GM23338 (cell line): Measurements from ENCODE around the gene SUPT3H. TPM values are rescaled to one million over a fixed set of nuclear protein-coding genes. Genes with fewer than 3 reads are reported as not detected.

ENCODE experiments used
- ATAC-seq: fragments of 200-7000 bp; cut with Tn5 transposase; 3 replicates; pipeline ENCODE4 v1.9.1; 2020
- DNase-seq: peaks from one replicate; pipeline ENCODE4 v3.0.0-alpha.2; 2015; ENCODE audit warnings: low spot score
- H2AFZ ChIP-seq: fragments of 200-600 bp; sonication (generic); 2 replicates; pipeline ENCODE4 v1.8.0; 2016; ENCODE audit warnings: antibody characterized with exemption, mild to moderate bottlenecking, moderate library complexity
- H3F3A ChIP-seq: fragments of 200-600 bp; sonication (generic); replicated peaks from 2 replicates; pipeline ENCODE4 v1.8.0; 2017; ENCODE audit warnings: antibody characterized with exemption, mixed run types, low read depth
- H3K27ac ChIP-seq: fragments of 200-600 bp; sonication (generic); 2 replicates; pipeline ENCODE4 v1.6.1; 2016; ENCODE audit warnings: low read depth
- H3K27me3 ChIP-seq: fragments of 200-600 bp; sonication (generic); 2 replicates; pipeline ENCODE4 v1.8.0; 2016; ENCODE audit warnings: mild to moderate bottlenecking, mixed run types, moderate library complexity; ENCODE audit not compliant: insufficient read depth
- H3K36me3 ChIP-seq: fragments of 200-600 bp; sonication (generic); 2 replicates; pipeline ENCODE4 v1.8.0; 2016; ENCODE audit warnings: mild to moderate bottlenecking; ENCODE audit not compliant: insufficient read depth
- H3K4me1 ChIP-seq: fragments of 200-600 bp; sonication (generic); 2 replicates; pipeline ENCODE4 v1.8.0; 2016; ENCODE audit warnings: mild to moderate bottlenecking, moderate library complexity; ENCODE audit not compliant: insufficient read depth
- H3K4me2 ChIP-seq: fragments of 200-600 bp; sonication (generic); 2 replicates; pipeline ENCODE4 v1.7.1; 2017; ENCODE audit warnings: mixed run types
- H3K4me3 ChIP-seq: fragments of 200-600 bp; sonication (generic); 2 replicates; pipeline ENCODE4 v1.6.1; 2016; ENCODE audit warnings: mixed run types
- H3K79me2 ChIP-seq: fragments of 200-600 bp; sonication (generic); replicated peaks from 2 replicates; pipeline ENCODE4 v1.8.0; 2017; ENCODE audit warnings: mild to moderate bottlenecking; ENCODE audit not compliant: insufficient read depth
- H3K9me2 ChIP-seq: fragments of 200-600 bp; sonication (generic); 2 replicates; pipeline ENCODE4 v1.8.0; 2017; ENCODE audit not compliant: insufficient read depth
- H4K20me1 ChIP-seq: fragments of 200-600 bp; sonication (generic); replicated peaks from 2 replicates; pipeline ENCODE4 v1.8.0; 2017; ENCODE audit warnings: mild to moderate bottlenecking; ENCODE audit not compliant: insufficient read depth
- H3K27ac Mint-ChIP-seq: 2 replicates; pipeline ENCODE4 v1.8.0; 2020; ENCODE audit warnings: inconsistent platforms, mild to moderate bottlenecking, moderate library complexity, mixed read lengths
- H3K27me3 Mint-ChIP-seq: 3 replicates; pipeline ENCODE4 v1.8.0; 2022; ENCODE audit warnings: low read depth, mild to moderate bottlenecking, moderate library complexity, mixed read lengths, inconsistent platforms; ENCODE audit not compliant: insufficient read depth, poor library complexity
- H3K36me3 Mint-ChIP-seq: 3 replicates; pipeline ENCODE4 v1.8.0; 2021; ENCODE audit warnings: low read depth, mild to moderate bottlenecking, inconsistent platforms, moderate library complexity, mixed read lengths
- H3K4me1 Mint-ChIP-seq: 3 replicates; pipeline ENCODE4 v1.8.0; 2020; ENCODE audit warnings: mild to moderate bottlenecking, inconsistent platforms, mixed read lengths
- H3K4me3 Mint-ChIP-seq: 3 replicates; pipeline ENCODE4 v1.8.0; 2021; ENCODE audit warnings: moderate library complexity, mild to moderate bottlenecking, inconsistent platforms, mixed read lengths
- H3K9me3 Mint-ChIP-seq: 3 replicates; pipeline ENCODE4 v1.8.0; 2020; ENCODE audit warnings: moderate library complexity, mild to moderate bottlenecking, inconsistent platforms, mixed read lengths
- CREB1 ChIP-seq: fragments of 250-450 bp; sonication (Bioruptor Pico); IDR thresholded peaks from 2 replicates; pipeline ENCODE4 v1.5.0; 2020; ENCODE audit warnings: low read depth, mild to moderate bottlenecking, moderate library complexity
- ETS1 ChIP-seq: IDR thresholded peaks from 2 replicates; pipeline ENCODE4 v1.6.1; 2016; ENCODE audit warnings: antibody characterized with exemption
- EZH2 ChIP-seq: fragments of 200-600 bp; sonication (generic); IDR thresholded peaks from one replicate; pipeline ENCODE4 v1.8.0; 2017; ENCODE audit warnings: antibody characterized with exemption, mild to moderate bottlenecking, low read depth; ENCODE audit not compliant: unreplicated experiment
- EZH2phosphoT487 ChIP-seq: fragments of 200-600 bp; sonication (generic); IDR thresholded peaks from one replicate; pipeline ENCODE4 v1.8.1; 2018; ENCODE audit warnings: antibody characterized with exemption; ENCODE audit not compliant: unreplicated experiment
- JUNB ChIP-seq: IDR thresholded peaks from one replicate; pipeline ENCODE4 v1.6.1; 2016; ENCODE audit warnings: antibody characterized with exemption; ENCODE audit not compliant: unreplicated experiment
- NANOG ChIP-seq: IDR thresholded peaks from 2 replicates; pipeline ENCODE4 v1.6.1; 2016; ENCODE audit warnings: antibody characterized with exemption, borderline replicate concordance
- POLR2AphosphoS5 ChIP-seq: IDR thresholded peaks from 2 replicates; pipeline ENCODE4 v1.6.1; 2016; ENCODE audit warnings: antibody characterized with exemption, low read depth
- STAT1 ChIP-seq: IDR thresholded peaks from one replicate; pipeline ENCODE4 v1.6.1; 2016; ENCODE audit warnings: antibody characterized with exemption; ENCODE audit not compliant: unreplicated experiment
- ZNF114 ChIP-seq: fragments of 250-450 bp; sonication (Bioruptor Pico); IDR thresholded peaks from 2 replicates; pipeline ENCODE4 v1.5.0; 2020; ENCODE audit warnings: mild to moderate bottlenecking, moderate library complexity
- ZNF331 ChIP-seq: fragments of 250-450 bp; sonication (Bioruptor Pico); IDR thresholded peaks from 2 replicates; pipeline ENCODE4 v1.5.0; 2020; ENCODE audit warnings: low read depth, mild to moderate bottlenecking, moderate library complexity
- polyA plus RNA-seq: library from polyadenylated mRNA; unstranded; fragments of >200 nt; fragmentation: Nextera tagmentation; extraction: Ambion mirVana; gene quantifications from 2 replicates; pipeline ENCODE4 v1.2.1, GENCODE V29; 2016
- total RNA-seq: library from RNA; depleted of rRNA; stranded (reverse); fragments of >200 nt; shearing (Covaris generic); gene quantifications from 2 replicates; pipeline ENCODE4 v1.2.3, GENCODE V29; 2014
- TF ChIP-seq, protein P1 (sequence below), 2 experiments: fragments of 200-600 bp in 1 of 2; sonication (generic) in 1 of 2; conservative IDR thresholded peaks; 2 replicates each; pipeline versions ENCODE4 v1.5.1 to v1.6.1; 2016 to 2017; ENCODE audit warnings: antibody characterized with exemption in 2 of 2, low read depth in 2 of 2, mild to moderate bottlenecking in 2 of 2, moderate library complexity in 1 of 2
- TF ChIP-seq, protein P2 (sequence below): IDR thresholded peaks from one replicate; pipeline ENCODE4 v1.6.1; 2018; ENCODE audit warnings: antibody characterized with exemption; ENCODE audit not compliant: unreplicated experiment
- TF ChIP-seq, protein P3 (sequence below): fragments of 250-450 bp; sonication (Bioruptor Pico); IDR thresholded peaks from 2 replicates; pipeline ENCODE4 v1.5.0; 2020; ENCODE audit warnings: mild to moderate bottlenecking, moderate library complexity

SUPT3H gene
- total and polyA plus RNA-seq, 2 experiments from 2014 or later = 11.4 to 30.1 TPM

DNA sequence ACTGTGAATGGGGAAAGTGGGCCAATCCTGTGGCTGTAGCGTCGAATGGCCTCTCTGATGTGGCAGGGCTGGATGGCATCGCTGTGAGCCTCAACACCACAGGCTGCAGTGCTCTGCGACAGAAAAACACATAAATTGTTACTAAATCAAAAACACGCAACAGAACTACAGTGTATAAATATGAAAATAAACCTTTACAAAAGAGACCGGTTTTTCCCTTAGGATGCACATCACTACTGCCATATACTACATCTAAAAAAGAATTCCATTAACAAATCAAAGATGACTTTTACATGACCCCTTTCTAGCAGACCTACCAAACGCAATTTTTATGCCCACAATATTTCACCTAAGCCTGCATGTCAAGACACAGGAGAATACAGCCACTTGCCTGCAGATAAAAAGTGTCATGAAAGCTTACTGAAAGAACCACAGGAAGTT, 445.1 kb downstream of the SUPT3H start:
- no peaks in the 10 kb centered on the region for H4K20me1 ChIP-seq
- no peak overlapping the region for H3K27ac ChIP-seq
- H3K4me1 ChIP-seq = no peaks in the 10 kb centered on the region
- H2AFZ ChIP-seq = no peak overlapping the region
- TF ChIP-seq JUNB (no peak), ZNF114 (CRISPR knock-in tag) (no peak), EZH2 (no peak), CREB1 (CRISPR knock-in tag) (no peak), POLR2AphosphoS5 (no peak), ETS1 (no peak), EZH2phosphoT487 (no peak), NANOG (no peak), ZNF331 (CRISPR knock-in tag) (no peak), STAT1 (no peak)
- TF ChIP-seq, protein P1, sequence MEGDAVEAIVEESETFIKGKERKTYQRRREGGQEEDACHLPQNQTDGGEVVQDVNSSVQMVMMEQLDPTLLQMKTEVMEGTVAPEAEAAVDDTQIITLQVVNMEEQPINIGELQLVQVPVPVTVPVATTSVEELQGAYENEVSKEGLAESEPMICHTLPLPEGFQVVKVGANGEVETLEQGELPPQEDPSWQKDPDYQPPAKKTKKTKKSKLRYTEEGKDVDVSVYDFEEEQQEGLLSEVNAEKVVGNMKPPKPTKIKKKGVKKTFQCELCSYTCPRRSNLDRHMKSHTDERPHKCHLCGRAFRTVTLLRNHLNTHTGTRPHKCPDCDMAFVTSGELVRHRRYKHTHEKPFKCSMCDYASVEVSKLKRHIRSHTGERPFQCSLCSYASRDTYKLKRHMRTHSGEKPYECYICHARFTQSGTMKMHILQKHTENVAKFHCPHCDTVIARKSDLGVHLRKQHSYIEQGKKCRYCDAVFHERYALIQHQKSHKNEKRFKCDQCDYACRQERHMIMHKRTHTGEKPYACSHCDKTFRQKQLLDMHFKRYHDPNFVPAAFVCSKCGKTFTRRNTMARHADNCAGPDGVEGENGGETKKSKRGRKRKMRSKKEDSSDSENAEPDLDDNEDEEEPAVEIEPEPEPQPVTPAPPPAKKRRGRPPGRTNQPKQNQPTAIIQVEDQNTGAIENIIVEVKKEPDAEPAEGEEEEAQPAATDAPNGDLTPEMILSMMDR (conservative IDR thresholded peaks at IDR 0.05; ENCODE audit: low read depth in 2 of 2) = no peak
- TF ChIP-seq, protein P2, sequence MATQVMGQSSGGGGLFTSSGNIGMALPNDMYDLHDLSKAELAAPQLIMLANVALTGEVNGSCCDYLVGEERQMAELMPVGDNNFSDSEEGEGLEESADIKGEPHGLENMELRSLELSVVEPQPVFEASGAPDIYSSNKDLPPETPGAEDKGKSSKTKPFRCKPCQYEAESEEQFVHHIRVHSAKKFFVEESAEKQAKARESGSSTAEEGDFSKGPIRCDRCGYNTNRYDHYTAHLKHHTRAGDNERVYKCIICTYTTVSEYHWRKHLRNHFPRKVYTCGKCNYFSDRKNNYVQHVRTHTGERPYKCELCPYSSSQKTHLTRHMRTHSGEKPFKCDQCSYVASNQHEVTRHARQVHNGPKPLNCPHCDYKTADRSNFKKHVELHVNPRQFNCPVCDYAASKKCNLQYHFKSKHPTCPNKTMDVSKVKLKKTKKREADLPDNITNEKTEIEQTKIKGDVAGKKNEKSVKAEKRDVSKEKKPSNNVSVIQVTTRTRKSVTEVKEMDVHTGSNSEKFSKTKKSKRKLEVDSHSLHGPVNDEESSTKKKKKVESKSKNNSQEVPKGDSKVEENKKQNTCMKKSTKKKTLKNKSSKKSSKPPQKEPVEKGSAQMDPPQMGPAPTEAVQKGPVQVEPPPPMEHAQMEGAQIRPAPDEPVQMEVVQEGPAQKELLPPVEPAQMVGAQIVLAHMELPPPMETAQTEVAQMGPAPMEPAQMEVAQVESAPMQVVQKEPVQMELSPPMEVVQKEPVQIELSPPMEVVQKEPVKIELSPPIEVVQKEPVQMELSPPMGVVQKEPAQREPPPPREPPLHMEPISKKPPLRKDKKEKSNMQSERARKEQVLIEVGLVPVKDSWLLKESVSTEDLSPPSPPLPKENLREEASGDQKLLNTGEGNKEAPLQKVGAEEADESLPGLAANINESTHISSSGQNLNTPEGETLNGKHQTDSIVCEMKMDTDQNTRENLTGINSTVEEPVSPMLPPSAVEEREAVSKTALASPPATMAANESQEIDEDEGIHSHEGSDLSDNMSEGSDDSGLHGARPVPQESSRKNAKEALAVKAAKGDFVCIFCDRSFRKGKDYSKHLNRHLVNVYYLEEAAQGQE = no peak
- TF ChIP-seq, protein P3, sequence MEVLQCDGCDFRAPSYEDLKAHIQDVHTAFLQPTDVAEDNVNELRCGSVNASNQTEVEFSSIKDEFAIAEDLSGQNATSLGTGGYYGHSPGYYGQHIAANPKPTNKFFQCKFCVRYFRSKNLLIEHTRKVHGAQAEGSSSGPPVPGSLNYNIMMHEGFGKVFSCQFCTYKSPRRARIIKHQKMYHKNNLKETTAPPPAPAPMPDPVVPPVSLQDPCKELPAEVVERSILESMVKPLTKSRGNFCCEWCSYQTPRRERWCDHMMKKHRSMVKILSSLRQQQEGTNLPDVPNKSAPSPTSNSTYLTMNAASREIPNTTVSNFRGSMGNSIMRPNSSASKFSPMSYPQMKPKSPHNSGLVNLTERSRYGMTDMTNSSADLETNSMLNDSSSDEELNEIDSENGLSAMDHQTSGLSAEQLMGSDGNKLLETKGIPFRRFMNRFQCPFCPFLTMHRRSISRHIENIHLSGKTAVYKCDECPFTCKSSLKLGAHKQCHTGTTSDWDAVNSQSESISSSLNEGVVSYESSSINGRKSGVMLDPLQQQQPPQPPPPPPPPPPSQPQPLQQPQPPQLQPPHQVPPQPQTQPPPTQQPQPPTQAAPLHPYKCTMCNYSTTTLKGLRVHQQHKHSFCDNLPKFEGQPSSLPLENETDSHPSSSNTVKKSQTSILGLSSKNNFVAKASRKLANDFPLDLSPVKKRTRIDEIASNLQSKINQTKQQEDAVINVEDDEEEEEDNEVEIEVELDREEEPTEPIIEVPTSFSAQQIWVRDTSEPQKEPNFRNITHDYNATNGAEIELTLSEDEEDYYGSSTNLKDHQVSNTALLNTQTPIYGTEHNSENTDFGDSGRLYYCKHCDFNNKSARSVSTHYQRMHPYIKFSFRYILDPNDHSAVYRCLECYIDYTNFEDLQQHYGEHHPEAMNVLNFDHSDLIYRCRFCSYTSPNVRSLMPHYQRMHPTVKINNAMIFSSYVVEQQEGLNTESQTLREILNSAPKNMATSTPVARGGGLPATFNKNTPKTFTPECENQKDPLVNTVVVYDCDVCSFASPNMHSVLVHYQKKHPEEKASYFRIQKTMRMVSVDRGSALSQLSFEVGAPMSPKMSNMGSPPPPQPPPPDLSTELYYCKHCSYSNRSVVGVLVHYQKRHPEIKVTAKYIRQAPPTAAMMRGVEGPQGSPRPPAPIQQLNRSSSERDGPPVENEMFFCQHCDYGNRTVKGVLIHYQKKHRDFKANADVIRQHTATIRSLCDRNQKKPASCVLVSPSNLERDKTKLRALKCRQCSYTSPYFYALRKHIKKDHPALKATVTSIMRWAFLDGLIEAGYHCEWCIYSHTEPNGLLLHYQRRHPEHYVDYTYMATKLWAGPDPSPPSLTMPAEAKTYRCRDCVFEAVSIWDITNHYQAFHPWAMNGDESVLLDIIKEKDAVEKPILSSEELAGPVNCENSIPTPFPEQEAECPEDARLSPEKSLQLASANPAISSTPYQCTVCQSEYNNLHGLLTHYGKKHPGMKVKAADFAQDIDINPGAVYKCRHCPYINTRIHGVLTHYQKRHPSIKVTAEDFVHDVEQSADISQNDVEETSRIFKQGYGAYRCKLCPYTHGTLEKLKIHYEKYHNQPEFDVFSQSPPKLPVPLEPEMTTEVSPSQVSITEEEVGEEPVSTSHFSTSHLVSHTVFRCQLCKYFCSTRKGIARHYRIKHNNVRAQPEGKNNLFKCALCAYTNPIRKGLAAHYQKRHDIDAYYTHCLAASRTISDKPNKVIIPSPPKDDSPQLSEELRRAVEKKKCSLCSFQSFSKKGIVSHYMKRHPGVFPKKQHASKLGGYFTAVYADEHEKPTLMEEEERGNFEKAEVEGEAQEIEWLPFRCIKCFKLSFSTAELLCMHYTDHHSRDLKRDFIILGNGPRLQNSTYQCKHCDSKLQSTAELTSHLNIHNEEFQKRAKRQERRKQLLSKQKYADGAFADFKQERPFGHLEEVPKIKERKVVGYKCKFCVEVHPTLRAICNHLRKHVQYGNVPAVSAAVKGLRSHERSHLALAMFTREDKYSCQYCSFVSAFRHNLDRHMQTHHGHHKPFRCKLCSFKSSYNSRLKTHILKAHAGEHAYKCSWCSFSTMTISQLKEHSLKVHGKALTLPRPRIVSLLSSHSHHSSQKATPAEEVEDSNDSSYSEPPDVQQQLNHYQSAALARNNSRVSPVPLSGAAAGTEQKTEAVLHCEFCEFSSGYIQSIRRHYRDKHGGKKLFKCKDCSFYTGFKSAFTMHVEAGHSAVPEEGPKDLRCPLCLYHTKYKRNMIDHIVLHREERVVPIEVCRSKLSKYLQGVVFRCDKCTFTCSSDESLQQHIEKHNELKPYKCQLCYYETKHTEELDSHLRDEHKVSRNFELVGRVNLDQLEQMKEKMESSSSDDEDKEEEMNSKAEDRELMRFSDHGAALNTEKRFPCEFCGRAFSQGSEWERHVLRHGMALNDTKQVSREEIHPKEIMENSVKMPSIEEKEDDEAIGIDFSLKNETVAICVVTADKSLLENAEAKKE (CRISPR knock-in tag) = no peak
- no peaks in the 10 kb centered on the region for H3K9me2 ChIP-seq
- H3K36me3 Mint-ChIP-seq = no peaks in the 10 kb centered on the region
- H3K4me3 ChIP-seq = no peak overlapping the region
- H3K79me2 ChIP-seq = no peaks in the 10 kb centered on the region
- no peak for DNase-seq
- H3K36me3 ChIP-seq = no peaks in the 10 kb centered on the region
- H3K27me3 Mint-ChIP-seq = no peaks in the 10 kb centered on the region
- no peak overlapping the region for H3K4me3 Mint-ChIP-seq
- H3K9me3 Mint-ChIP-seq = no peaks in the 10 kb centered on the region
- peaks cover 2% of the 10 kb centered on the region; the same call in 1 of the 3 replicates for H3K4me1 Mint-ChIP-seq
- H3K27me3 ChIP-seq = no peaks in the 10 kb centered on the region
- no peaks in the 10 kb centered on the region for H3F3A ChIP-seq
- no peak for ATAC-seq
- no peak overlapping the region for H3K27ac Mint-ChIP-seq
- no peak overlapping the region for H3K4me2 ChIP-seq
